GM23338 (cell line): ENCODE results near the gene IL19. TPM values are rescaled to one million over a fixed set of nuclear protein-coding genes. Genes with fewer than 3 reads are reported as not detected.

Experiments used
- ATAC-seq: fragments of 200-7000 bp; cut with Tn5 transposase; 3 replicates; pipeline ENCODE4 v1.9.1; 2020
- DNase-seq: peaks from one replicate; pipeline ENCODE4 v3.0.0-alpha.2; 2015; ENCODE audit warnings: low spot score
- H2AFZ ChIP-seq: fragments of 200-600 bp; sonication (generic); 2 replicates; pipeline ENCODE4 v1.8.0; 2016; ENCODE audit warnings: antibody characterized with exemption, mild to moderate bottlenecking, moderate library complexity
- H3F3A ChIP-seq: fragments of 200-600 bp; sonication (generic); replicated peaks from 2 replicates; pipeline ENCODE4 v1.8.0; 2017; ENCODE audit warnings: antibody characterized with exemption, mixed run types, low read depth
- H3K27ac ChIP-seq: fragments of 200-600 bp; sonication (generic); 2 replicates; pipeline ENCODE4 v1.6.1; 2016; ENCODE audit warnings: low read depth
- H3K27me3 ChIP-seq: fragments of 200-600 bp; sonication (generic); 2 replicates; pipeline ENCODE4 v1.8.0; 2016; ENCODE audit warnings: mild to moderate bottlenecking, mixed run types, moderate library complexity; ENCODE audit not compliant: insufficient read depth
- H3K36me3 ChIP-seq: fragments of 200-600 bp; sonication (generic); 2 replicates; pipeline ENCODE4 v1.8.0; 2016; ENCODE audit warnings: mild to moderate bottlenecking; ENCODE audit not compliant: insufficient read depth
- H3K4me1 ChIP-seq: fragments of 200-600 bp; sonication (generic); 2 replicates; pipeline ENCODE4 v1.8.0; 2016; ENCODE audit warnings: mild to moderate bottlenecking, moderate library complexity; ENCODE audit not compliant: insufficient read depth
- H3K4me2 ChIP-seq: fragments of 200-600 bp; sonication (generic); 2 replicates; pipeline ENCODE4 v1.7.1; 2017; ENCODE audit warnings: mixed run types
- H3K4me3 ChIP-seq: fragments of 200-600 bp; sonication (generic); 2 replicates; pipeline ENCODE4 v1.6.1; 2016; ENCODE audit warnings: mixed run types
- H3K79me2 ChIP-seq: fragments of 200-600 bp; sonication (generic); replicated peaks from 2 replicates; pipeline ENCODE4 v1.8.0; 2017; ENCODE audit warnings: mild to moderate bottlenecking; ENCODE audit not compliant: insufficient read depth
- H3K9me2 ChIP-seq: fragments of 200-600 bp; sonication (generic); 2 replicates; pipeline ENCODE4 v1.8.0; 2017; ENCODE audit not compliant: insufficient read depth
- H4K20me1 ChIP-seq: fragments of 200-600 bp; sonication (generic); replicated peaks from 2 replicates; pipeline ENCODE4 v1.8.0; 2017; ENCODE audit warnings: mild to moderate bottlenecking; ENCODE audit not compliant: insufficient read depth
- H3K27ac Mint-ChIP-seq: 2 replicates; pipeline ENCODE4 v1.8.0; 2020; ENCODE audit warnings: inconsistent platforms, mild to moderate bottlenecking, moderate library complexity, mixed read lengths
- H3K27me3 Mint-ChIP-seq: 3 replicates; pipeline ENCODE4 v1.8.0; 2022; ENCODE audit warnings: low read depth, mild to moderate bottlenecking, moderate library complexity, mixed read lengths, inconsistent platforms; ENCODE audit not compliant: insufficient read depth, poor library complexity
- H3K36me3 Mint-ChIP-seq: 3 replicates; pipeline ENCODE4 v1.8.0; 2021; ENCODE audit warnings: low read depth, mild to moderate bottlenecking, inconsistent platforms, moderate library complexity, mixed read lengths
- H3K4me1 Mint-ChIP-seq: 3 replicates; pipeline ENCODE4 v1.8.0; 2020; ENCODE audit warnings: mild to moderate bottlenecking, inconsistent platforms, mixed read lengths
- H3K4me3 Mint-ChIP-seq: 3 replicates; pipeline ENCODE4 v1.8.0; 2021; ENCODE audit warnings: moderate library complexity, mild to moderate bottlenecking, inconsistent platforms, mixed read lengths
- H3K9me3 Mint-ChIP-seq: 3 replicates; pipeline ENCODE4 v1.8.0; 2020; ENCODE audit warnings: moderate library complexity, mild to moderate bottlenecking, inconsistent platforms, mixed read lengths
- CREB1 ChIP-seq: fragments of 250-450 bp; sonication (Bioruptor Pico); IDR thresholded peaks from 2 replicates; pipeline ENCODE4 v1.5.0; 2020; ENCODE audit warnings: low read depth, mild to moderate bottlenecking, moderate library complexity
- CTCF ChIP-seq, 2 experiments: fragments of 200-600 bp in 1 of 2; sonication (generic) in 1 of 2; conservative IDR thresholded peaks; 2 replicates each; pipeline versions ENCODE4 v1.5.1 to v1.6.1; 2016 to 2017; ENCODE audit warnings: antibody characterized with exemption in 2 of 2, low read depth in 2 of 2, mild to moderate bottlenecking in 2 of 2, moderate library complexity in 1 of 2
- ETS1 ChIP-seq: IDR thresholded peaks from 2 replicates; pipeline ENCODE4 v1.6.1; 2016; ENCODE audit warnings: antibody characterized with exemption
- EZH2 ChIP-seq: fragments of 200-600 bp; sonication (generic); IDR thresholded peaks from one replicate; pipeline ENCODE4 v1.8.0; 2017; ENCODE audit warnings: antibody characterized with exemption, mild to moderate bottlenecking, low read depth; ENCODE audit not compliant: unreplicated experiment
- EZH2phosphoT487 ChIP-seq: fragments of 200-600 bp; sonication (generic); IDR thresholded peaks from one replicate; pipeline ENCODE4 v1.8.1; 2018; ENCODE audit warnings: antibody characterized with exemption; ENCODE audit not compliant: unreplicated experiment
- JUNB ChIP-seq: IDR thresholded peaks from one replicate; pipeline ENCODE4 v1.6.1; 2016; ENCODE audit warnings: antibody characterized with exemption; ENCODE audit not compliant: unreplicated experiment
- NANOG ChIP-seq: IDR thresholded peaks from 2 replicates; pipeline ENCODE4 v1.6.1; 2016; ENCODE audit warnings: antibody characterized with exemption, borderline replicate concordance
- POLR2AphosphoS5 ChIP-seq: IDR thresholded peaks from 2 replicates; pipeline ENCODE4 v1.6.1; 2016; ENCODE audit warnings: antibody characterized with exemption, low read depth
- REST ChIP-seq: IDR thresholded peaks from one replicate; pipeline ENCODE4 v1.6.1; 2018; ENCODE audit warnings: antibody characterized with exemption; ENCODE audit not compliant: unreplicated experiment
- STAT1 ChIP-seq: IDR thresholded peaks from one replicate; pipeline ENCODE4 v1.6.1; 2016; ENCODE audit warnings: antibody characterized with exemption; ENCODE audit not compliant: unreplicated experiment
- ZNF114 ChIP-seq: fragments of 250-450 bp; sonication (Bioruptor Pico); IDR thresholded peaks from 2 replicates; pipeline ENCODE4 v1.5.0; 2020; ENCODE audit warnings: mild to moderate bottlenecking, moderate library complexity
- ZNF331 ChIP-seq: fragments of 250-450 bp; sonication (Bioruptor Pico); IDR thresholded peaks from 2 replicates; pipeline ENCODE4 v1.5.0; 2020; ENCODE audit warnings: low read depth, mild to moderate bottlenecking, moderate library complexity
- ZNF462 ChIP-seq: fragments of 250-450 bp; sonication (Bioruptor Pico); IDR thresholded peaks from 2 replicates; pipeline ENCODE4 v1.5.0; 2020; ENCODE audit warnings: mild to moderate bottlenecking, moderate library complexity
- polyA plus RNA-seq: library from polyadenylated mRNA; unstranded; fragments of >200 nt; fragmentation: Nextera tagmentation; extraction: Ambion mirVana; gene quantifications from 2 replicates; pipeline ENCODE4 v1.2.1, GENCODE V29; 2016
- total RNA-seq: library from RNA; depleted of rRNA; stranded (reverse); fragments of >200 nt; shearing (Covaris generic); gene quantifications from 2 replicates; pipeline ENCODE4 v1.2.3, GENCODE V29; 2014

IL19 gene
- total and polyA plus RNA-seq, 2 experiments from 2014 or later, result not detected

- Histone ChIP-seq H3K27me3 (no peaks in the 10 kb centered on the region), H2AFZ (no peak overlapping the region), H3K4me2 (no peak overlapping the region), H3K4me3 (no peak overlapping the region), H3K79me2 (no peaks in the 10 kb centered on the region), H4K20me1 (no peaks in the 10 kb centered on the region), H3F3A (no peaks in the 10 kb centered on the region), H3K27ac (no peak overlapping the region), H3K36me3 (0 out of 2 replicates have a peak, but pooled peaks cover 5% of the 10 kb centered on the region), H3K4me1 (no peaks in the 10 kb centered on the region), H3K9me2 (no peaks in the 10 kb centered on the region)
- no peak overlapping the region for H3K27ac Mint-ChIP-seq
- H3K36me3 Mint-ChIP-seq, result peaks cover 8% of the 10 kb centered on the region; the same call in 1 of the 3 replicates
- no peak for ATAC-seq
- no peaks in the 10 kb centered on the region for H3K4me1 Mint-ChIP-seq
- H3K4me3 Mint-ChIP-seq, result no peak overlapping the region
- TF ChIP-seq JUNB, result no peak
- no peak for TF ChIP-seq CTCF (conservative IDR thresholded peaks at IDR 0.05; ENCODE audit: low read depth in 2 of 2)
- TF ChIP-seq NANOG, result no peak
- no peak for TF ChIP-seq EZH2
- TF ChIP-seq EZH2phosphoT487, result no peak
- no peak for TF ChIP-seq ETS1
- no peak for TF ChIP-seq STAT1
- TF ChIP-seq ZNF331 (CRISPR knock-in tag), result no peak
- no peak for TF ChIP-seq CREB1 (CRISPR knock-in tag)
- no peak for TF ChIP-seq POLR2AphosphoS5
- no peak for TF ChIP-seq ZNF114 (CRISPR knock-in tag)
- TF ChIP-seq REST, result no peak
- no peak for TF ChIP-seq ZNF462 (CRISPR knock-in tag)
- H3K9me3 Mint-ChIP-seq, result peaks cover 34% of the 10 kb centered on the region
- peaks cover 3% of the 10 kb centered on the region for H3K27me3 Mint-ChIP-seq
- no peak for DNase-seq
These were observed 109.7 kb downstream of the IL19 start for GRCh38 chr1:206880314-206880713.
